Kidney (tissue), 14 donors: Measurements from ENCODE around the gene SKAP2. TPM values are rescaled to one million over a fixed set of nuclear protein-coding genes. Genes with fewer than 3 reads are reported as not detected.

Experiments
- DNase-seq, 5 donors: peaks; one replicate each; pipeline ENCODE4 v3.0.0-alpha.2; 2013 to 2020
- FAIRE-seq: peaks from 2 replicates; lab custom pipeline; 2012; peaks lifted over from hg19 to GRCh38; lab: Jason Lieb, UNC
- H3K27ac ChIP-seq, 2 donors: one replicate each; pipeline ENCODE4 v1.7.0; 2013; ENCODE audit warnings: low read depth in 2 of 2, low read length in 2 of 2, inconsistent platforms in 1 of 2
- H3K27me3 ChIP-seq: one replicate; pipeline ENCODE4 v1.7.1; 2013; ENCODE audit warnings: low read length, inconsistent platforms; ENCODE audit not compliant: control insufficient read depth, insufficient read depth
- H3K36me3 ChIP-seq, 3 donors: one replicate each; pipeline versions ENCODE4 v1.7.0 to v1.7.1; 2013; ENCODE audit warnings: low read length in 3 of 3, control low read depth in 1 of 3, inconsistent platforms in 1 of 3; ENCODE audit not compliant: insufficient read depth in 3 of 3, control insufficient read depth in 2 of 3
- H3K4me1 ChIP-seq, 3 donors: one replicate each; pipeline versions ENCODE4 v1.7.0 to v1.7.1; 2013; ENCODE audit warnings: low read length in 3 of 3, inconsistent platforms in 1 of 3, low read depth in 1 of 3; ENCODE audit not compliant: control insufficient read depth in 2 of 3, insufficient read depth in 2 of 3
- H3K4me3 ChIP-seq, 3 donors: one replicate each; pipeline versions ENCODE4 v1.7.0 to v1.8.1; 2013; ENCODE audit warnings: low read length in 3 of 3, control low read depth in 1 of 3, inconsistent platforms in 1 of 3
- H3K9ac ChIP-seq, 3 donors: one replicate each; pipeline versions ENCODE4 v1.7.0 to v1.7.1; 2013; ENCODE audit warnings: low read length in 3 of 3, control low read depth in 1 of 3, inconsistent platforms in 1 of 3
- H3K9me3 ChIP-seq, 3 donors: one replicate each; pipeline versions ENCODE4 v1.7.0 to v1.7.1; 2013; ENCODE audit warnings: low read length in 3 of 3, control low read depth in 1 of 3, inconsistent platforms in 1 of 3; ENCODE audit not compliant: control insufficient read depth in 2 of 3, insufficient read depth in 1 of 3
- CTCF ChIP-seq: IDR thresholded peaks from 3 replicates; pipeline ENCODE4 v1.5.1; 2012; ENCODE audit warnings: mild to moderate bottlenecking, moderate library complexity, borderline replicate concordance; ENCODE audit not compliant: insufficient read depth; ENCODE audit errors: extremely low read depth
- intact Hi-C: fragments of 100-400 bp; cut with DNase I; formaldehyde crosslinking; loops from one replicate; pipeline ENCODE4 v1.11.1; 2022
- polyA plus RNA-seq: library from polyadenylated mRNA; stranded (reverse); fragments of 350-450 nt; fragmentation: Illumina TruSeq; extraction: RNeasy Lipid Tissue Mini Kit (QIAGEN cat#74804); gene quantifications from one replicate; pipeline ENCODE4 v1.2.3, GENCODE V29; 2014; ENCODE audit warnings: low read depth, low replicate concordance; ENCODE audit not compliant: insufficient read depth
- total RNA-seq: library from RNA; stranded (reverse); fragmentation: NEBNext Ultra II Directional; extraction: Animal tissue kit (Norgen Biotek cat#: 25700); gene quantifications from one replicate; pipeline ENCODE4 v1.2.1, GENCODE V29; 2021
- donor health status: control.
- donor health status: control.
- donor health status: control.
- donor health status: control.
- donor health status: control.
- donor health status: DM: yes; HTN: yes; CAD: no.
- donor health status: Normal renal cell carcinoma (clear cell type).

The SKAP2 gene
- total and polyA plus RNA-seq, 2 donors from 2014 or later: 20.0 to 75.8 TPM

GRCh38 chr7:26690135-26690805, 174.1 kb downstream of the SKAP2 start:
- FAIRE-seq (peak; percentile 8), DNase-seq (no peak)
- no peaks in the 10 kb centered on the region for H3K36me3 ChIP-seq
- H3K27me3 ChIP-seq: no peaks in the 10 kb centered on the region
- no peak overlapping the region for H3K27ac ChIP-seq
- H3K9ac ChIP-seq: no peak overlapping the region
- H3K4me3 ChIP-seq: no peak overlapping the region
- H3K9me3 ChIP-seq: no peaks in the 10 kb centered on the region
- peaks cover 0 to 11% (median 2%) of the 10 kb centered on the region in 3 donors for H3K4me1 ChIP-seq
- intact Hi-C loops: loop anchor here (10.0 kb wide), 1 partner anchor 165 kb away; no protein-coding TSS in a partner anchor
- TF ChIP-seq CTCF: no peak

- H3K27ac ChIP-seq: no peak overlapping the region
- H3K36me3 ChIP-seq: no peaks in the 10 kb centered on the region
- DNase-seq (peak in 1 of 5 donors; percentile 56), FAIRE-seq (no peak)
- intact Hi-C loops: no loop called here
- no peaks in the 10 kb centered on the region for H3K9me3 ChIP-seq
- no peak overlapping the region for H3K4me3 ChIP-seq
- no peak overlapping the region for H3K9ac ChIP-seq
- no peak for TF ChIP-seq CTCF
- H3K4me1 ChIP-seq: peaks cover 0 to 11% (median 2%) of the 10 kb centered on the region in 3 donors
- no peaks in the 10 kb centered on the region for H3K27me3 ChIP-seq
Measured at GRCh38 chr7:26688936-26689506, 175.4 kb downstream of the SKAP2 start.

- intact Hi-C loops: no loop called here
- FAIRE-seq: no peak
Measured at GRCh38 chr7:26688388-26688787, 176.0 kb downstream of the SKAP2 start.

More at GRCh38 chr7:26688388-26688787, 176.0 kb downstream of the SKAP2 start:
- no peak for TF ChIP-seq CTCF
- Histone ChIP-seq H3K27ac (no peak overlapping the region), H3K4me1 (peaks cover 0 to 11% (median 2%) of the 10 kb centered on the region in 3 donors), H3K36me3 (no peaks in the 10 kb centered on the region), H3K4me3 (no peak overlapping the region), H3K9me3 (no peaks in the 10 kb centered on the region), H3K27me3 (no peaks in the 10 kb centered on the region), H3K9ac (no peak overlapping the region)
- DNase-seq: peak in 2 of 5 donors; percentile 60 to 64
